Limb (tissue), 2 donors: Measurements from ENCODE around the gene GJA3.

Experiments used
- DNase-seq, 2 donors: peaks; one replicate each; pipeline ENCODE4 v3.0.0-alpha.2; 2016; ENCODE audit errors: extremely low spot score in 2 of 2

GJA3 gene

DNA sequence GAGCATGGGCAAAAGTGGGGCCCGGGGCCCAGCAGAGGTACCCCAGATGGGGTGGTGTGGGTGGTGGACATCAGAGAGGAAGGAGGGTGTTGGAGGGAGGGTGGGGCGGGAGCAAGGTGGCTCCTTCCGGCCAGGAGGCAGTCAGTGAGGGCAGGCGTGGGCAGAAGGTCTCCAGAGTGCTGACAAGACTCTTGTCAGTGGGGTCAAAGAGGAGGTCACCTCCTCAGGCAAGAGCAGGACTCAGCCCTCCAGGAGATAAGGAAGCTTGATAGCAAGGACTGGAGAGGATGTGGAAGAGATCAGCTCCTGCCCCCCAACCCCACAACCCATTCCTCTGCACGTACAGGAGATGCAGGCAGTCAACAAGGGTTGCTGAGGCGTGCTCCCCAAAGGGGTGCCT lies 9.8 kb downstream of the GJA3 start:
- no peak for DNase-seq

DNA sequence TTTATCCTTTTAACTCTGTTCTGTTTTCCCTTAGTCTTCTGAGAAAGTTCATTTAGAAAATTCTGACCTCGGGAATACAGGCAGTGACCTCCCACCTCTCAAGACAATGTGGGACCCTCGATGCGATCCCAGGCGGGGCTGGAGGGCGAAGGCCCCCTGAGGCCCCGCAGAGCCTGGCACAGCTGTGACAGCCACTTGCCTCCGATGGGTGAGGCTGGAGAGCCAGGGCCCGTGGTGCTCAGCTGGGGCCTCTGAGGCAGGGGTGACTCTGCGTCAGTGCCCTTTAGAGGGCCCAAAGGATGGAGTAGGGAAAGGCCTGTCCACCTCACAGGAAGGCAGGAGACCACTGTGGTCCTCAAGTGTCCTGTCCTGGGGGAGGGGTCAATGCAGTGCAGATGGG lies 10.3 kb downstream of the GJA3 start:
- DNase-seq = no peak

DNA sequence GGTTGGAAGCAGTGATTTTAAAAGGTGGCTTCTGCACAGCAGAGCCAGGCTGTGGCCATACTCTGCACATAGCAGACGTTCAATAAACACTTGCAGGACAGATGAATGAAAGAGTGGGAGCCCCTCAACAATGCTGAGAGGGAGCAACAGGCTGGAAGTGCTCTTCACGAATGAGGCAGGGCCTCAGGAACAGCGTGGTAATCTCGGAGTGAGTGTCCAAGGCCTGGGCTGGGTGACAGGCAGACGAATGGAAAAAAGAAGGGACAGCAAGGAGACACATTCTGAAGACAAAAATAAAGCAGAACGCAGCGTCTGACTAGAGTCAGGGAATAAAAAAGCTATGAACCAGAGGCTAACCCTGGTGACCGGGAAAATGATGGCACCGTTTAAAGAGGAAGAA lies 11.1 kb downstream of the GJA3 start:
- DNase-seq = no peak

DNA sequence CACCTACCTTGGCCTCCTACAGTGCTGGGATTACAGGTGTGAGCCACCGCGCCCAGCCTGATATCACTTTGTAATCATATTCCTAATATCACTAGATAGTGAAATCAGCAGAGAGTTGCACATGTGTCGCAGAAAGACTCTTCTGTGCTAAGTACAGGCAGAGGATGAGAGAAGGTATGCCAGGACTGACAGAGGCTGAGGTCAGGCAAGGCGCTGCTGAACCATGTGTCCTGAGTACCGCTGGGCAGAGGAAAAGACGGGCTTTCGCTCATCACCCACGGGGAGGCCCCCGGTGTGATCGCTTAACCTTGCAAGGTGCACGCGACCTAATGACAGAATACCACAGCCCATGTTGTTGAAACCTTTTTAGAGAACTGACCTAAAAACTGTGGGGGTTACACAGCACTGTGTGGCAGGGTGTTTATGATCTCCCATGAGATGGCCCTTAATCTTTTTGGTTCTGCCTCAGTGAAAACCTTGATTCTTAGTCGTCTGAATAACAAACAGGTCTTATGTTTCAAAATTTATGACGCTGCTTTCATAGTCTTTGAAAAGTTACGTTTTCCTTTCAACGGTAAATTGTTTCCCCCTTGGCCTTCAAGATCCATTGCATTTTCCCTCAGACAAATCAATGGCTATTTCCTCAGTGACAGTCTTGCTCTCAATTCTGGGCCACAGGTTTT lies 12.2 kb downstream of the GJA3 start:
- DNase-seq = no peak

GRCh38 chr13:20146381-20146780 lies 14.5 kb downstream of the GJA3 start:
- DNase-seq = no peak

DNA sequence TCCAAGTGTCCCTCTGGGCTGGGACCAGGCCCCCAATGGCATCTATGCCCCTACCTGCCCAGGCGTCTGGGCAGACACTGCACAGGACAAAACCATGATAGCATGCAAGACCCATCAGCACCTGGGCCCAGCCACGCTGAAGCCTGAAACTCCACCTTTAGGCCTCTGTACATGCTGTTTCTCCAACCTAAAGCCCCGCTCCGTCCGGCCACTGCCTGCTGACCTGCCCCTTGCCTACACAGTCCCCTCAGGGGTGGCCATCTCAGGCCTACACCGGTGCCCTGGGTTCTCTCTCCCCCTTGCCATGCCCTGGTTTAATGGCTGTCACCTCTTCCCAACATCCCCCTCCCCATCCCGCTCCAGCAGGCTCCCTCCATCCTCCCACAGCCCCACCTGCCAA lies 15.3 kb downstream of the GJA3 start:
- no peak for DNase-seq

DNA sequence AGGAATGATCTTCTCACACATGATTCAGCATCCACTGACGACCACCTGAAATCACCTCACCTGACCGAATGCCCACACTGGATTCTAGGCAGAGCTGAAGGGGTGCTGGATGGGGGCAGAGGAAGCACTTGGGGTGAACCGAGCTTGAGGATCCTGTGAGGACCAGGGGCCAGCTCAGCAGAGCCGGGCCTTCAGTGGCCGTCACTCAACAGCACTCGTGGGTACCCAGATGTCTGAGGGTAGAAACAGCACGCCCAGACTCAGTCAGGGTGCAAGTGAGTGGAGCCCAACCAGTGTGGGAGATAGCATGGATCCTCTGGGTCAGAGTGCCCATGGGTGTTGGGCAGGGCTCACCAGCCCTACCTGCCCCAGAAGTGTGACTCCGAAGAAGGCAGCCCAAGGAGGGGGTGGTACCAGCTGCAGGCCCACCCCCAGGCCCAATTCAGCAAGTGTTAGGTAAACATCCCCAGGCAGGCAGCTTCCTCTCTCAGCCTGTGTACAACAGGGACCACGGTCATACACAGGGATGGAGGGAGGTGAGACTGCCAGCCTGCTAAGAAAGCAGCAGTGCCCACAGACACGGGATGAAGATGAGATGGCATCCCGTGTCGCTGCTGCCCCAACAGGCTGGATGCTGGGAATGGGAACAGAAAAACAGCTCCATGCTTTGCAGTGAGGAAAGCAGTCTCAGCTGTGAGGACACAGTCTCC lies 16.6 kb downstream of the GJA3 start:
- no peak for DNase-seq

- no peak for DNase-seq
These were observed 17.8 kb downstream of the GJA3 start for GRCh38 chr13:20142927-20143480.

- DNase-seq = no peak
These were observed 18.6 kb downstream of the GJA3 start for GRCh38 chr13:20142023-20142926.

- DNase-seq = no peak
These were observed 19.4 kb downstream of the GJA3 start for GRCh38 chr13:20141238-20142022.

DNA sequence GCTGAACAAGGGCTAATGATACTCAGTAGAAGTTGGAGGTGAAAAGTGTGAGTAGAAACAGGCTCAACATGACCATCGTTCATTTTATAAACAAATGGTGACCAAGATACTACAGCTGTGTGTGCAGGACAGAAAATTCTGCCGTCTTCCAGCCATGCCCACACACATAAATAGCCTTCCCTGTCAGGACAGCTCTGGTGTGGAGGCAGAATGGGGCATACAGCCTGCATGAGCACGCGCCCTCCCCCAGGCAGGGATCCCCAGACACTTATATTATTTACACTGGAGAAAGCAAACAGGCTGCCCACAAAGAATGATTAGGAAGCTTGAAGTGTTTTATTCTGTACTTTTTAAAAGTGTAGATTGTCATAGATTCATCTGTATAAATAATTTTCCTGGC lies 20.4 kb downstream of the GJA3 start:
- DNase-seq = no peak

GRCh38 chr13:20137875-20138274 lies 23.0 kb downstream of the GJA3 start:
- DNase-seq = no peak

- DNase-seq = no peak
These were observed 23.8 kb downstream of the GJA3 start for GRCh38 chr13:20136781-20137703.

DNA sequence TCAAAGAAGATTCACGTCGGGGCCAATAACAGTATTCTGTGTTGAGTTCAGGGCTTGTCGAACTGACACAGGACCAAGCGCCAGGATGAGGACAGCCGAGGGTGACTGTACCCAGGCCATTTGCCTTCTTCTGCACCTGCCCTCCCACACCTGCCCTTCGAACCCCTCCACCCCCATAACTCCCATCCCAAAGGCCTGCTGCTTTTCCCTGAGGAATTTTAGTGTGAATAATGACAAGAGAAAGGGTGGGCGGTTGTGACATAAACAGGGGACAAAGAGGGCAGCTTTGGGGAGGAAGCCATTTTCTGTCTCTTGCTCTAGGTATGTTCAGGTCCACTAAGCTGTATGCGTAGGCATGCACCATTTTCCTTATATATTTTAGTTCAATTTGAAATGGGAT lies 26.1 kb downstream of the GJA3 start:
- DNase-seq = no peak

GRCh38 chr13:20132052-20132634 lies 28.7 kb downstream of the GJA3 start:
- DNase-seq = no peak

DNA sequence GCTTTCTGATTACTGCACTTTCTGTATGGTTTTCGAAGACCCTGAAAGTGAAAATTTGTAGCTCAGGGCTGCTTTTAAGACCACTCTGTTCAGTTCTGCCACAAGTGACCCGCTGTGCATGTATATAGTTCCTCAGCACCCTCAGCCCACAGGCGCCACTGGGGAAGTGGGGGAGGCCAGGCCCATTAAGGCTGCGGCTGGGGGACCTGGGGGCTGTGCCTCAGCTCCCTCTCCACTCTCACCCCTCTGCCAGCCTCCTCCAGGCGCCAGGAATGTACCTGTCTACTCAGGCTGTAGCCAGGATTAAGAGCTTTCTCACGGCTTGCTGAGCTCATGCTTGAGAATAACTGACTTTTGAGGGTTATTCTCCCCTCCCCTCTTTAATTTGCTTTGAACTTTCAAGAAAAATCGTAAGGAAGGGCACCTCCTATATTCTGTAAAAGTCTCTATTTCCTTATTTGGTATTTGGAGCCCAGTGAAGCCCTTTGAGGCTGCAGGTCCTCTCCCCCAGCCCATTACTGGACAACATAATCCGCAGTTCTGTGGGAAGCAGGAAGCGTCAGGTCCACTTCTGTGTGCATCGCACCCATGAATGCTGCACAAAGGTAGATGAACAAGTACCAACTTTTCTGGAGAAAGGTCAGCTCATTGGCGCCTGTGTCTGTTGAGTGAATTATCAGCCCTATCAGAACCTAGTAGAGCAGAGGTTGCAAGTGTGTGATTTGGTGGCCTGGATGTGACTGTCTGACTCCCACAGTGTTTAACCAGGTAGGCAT lies 29.6 kb downstream of the GJA3 start:
- DNase-seq = no peak

- no peak for DNase-seq
These were observed 30.2 kb downstream of the GJA3 start for GRCh38 chr13:20130652-20131051.

GRCh38 chr13:20130012-20130411 lies 30.8 kb downstream of the GJA3 start:
- no peak for DNase-seq

- DNase-seq = no peak
These were observed 31.8 kb downstream of the GJA3 start for GRCh38 chr13:20129076-20129475.
